Stimulated activated CD4-positive, alpha-beta T cell treated with anti-CD3 and anti-CD28 coated beads, Interleukin-4, amount 100 ng/mL, for 1 hour (primary cell): ENCODE measurements around the gene ZCCHC2.

Source experiments
- DNase-seq: peaks from one replicate; pipeline ENCODE4 v3.0.0-alpha.2; 2020

ZCCHC2 gene

DNA sequence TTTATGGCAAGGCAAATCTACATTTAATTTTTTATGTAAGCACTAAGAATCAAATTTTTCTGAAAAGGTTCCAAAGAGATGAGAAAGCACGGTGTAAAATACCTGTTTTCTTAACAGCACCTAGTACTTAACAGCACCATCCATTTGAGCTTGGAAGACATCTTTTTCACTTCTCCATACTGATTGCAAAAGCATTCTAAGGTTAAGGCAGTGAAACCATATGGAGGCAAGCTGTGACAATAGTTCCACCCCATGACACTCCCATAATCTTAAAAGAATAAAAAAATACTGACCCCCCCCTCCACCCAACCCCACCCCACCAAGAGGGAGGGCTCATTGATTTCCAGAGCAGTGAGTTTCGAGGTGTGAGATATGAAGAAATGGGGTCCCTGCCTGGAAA is 60.6 kb downstream of the ZCCHC2 start:
- no peak for DNase-seq

DNA sequence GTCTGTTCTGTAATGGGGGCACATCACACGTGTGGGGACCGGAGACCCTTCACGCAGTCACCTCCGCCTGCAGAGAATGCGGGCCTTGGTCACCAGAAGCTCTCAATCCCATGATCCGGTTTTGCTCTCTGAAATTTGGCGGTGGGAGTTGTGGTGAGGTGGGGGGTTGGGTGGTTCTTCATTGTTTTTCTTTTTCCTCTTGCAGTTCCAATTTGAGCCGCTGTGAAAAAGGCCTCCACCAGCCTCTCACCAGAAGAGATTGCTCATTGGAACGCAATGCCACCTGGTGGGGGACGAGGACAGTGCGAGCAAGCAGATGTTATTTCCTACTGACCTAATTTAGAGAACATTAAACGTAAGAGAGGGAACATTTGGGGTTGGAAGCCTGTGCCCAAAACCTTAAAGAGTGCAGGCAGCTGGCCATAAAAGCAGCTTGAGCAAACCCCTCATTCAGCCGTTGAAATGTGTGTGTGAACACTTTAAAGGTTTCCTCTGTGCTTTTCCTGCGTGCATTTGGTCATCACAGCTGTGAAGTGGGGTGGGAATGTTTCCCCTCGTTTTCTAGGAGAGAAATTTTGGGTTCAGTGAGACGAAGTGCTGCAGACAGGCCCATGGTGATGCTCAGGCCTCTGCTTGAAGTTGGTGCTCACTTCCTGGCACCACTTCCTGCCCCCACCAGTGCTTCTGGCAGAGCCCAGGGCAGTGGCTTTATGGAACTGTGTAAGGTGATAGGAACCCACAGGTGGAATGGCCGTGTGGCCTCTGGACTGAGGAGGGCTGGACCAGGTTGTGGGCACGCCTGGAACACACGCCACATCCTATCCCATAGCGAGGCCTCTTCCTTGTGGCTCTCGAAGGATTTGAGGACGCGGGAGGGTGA is 61.7 kb downstream of the ZCCHC2 start:
- peak; percentile 85 for DNase-seq

DNA sequence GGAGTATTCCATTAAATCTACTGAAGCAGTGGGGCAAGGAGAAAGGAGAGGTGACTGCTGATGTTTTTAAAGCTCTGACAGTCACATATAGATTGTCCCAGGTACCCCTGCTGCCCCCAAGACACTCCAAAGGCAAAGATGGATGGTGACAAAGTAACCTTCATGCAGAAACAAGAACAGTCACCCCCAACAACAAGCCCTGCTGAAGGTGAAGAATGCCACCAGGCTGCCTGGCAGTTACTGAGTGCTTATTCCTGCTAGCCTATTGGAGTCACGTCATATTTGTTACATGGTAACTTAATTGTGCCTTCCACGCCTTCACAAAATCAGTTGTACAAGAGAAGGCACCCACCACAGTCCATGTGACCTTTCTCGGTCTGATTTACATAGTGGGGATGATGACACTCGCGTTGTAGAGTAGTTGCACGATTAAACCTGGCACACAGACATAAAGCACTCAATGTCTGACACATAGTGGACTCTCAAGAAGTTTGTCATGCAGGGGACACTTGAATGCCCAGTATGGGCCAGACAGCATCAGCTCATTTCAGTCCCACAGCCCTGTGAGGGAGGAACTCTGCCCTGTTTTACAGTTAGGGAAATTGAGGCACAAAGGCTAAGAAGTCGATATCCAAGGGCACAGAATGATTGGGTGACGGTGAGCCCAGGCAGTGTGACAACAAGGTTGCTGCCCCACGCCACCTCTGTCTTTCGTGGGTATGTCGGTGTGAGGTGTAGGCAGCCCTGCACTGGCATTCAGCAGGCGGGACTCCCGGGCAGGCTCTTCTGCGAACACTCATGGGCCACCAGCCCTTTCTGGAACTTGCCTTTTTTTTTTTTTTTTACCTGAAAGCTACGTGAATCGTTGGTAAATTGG is 62.7 kb downstream of the ZCCHC2 start:
- DNase-seq = peak; percentile 53

DNA sequence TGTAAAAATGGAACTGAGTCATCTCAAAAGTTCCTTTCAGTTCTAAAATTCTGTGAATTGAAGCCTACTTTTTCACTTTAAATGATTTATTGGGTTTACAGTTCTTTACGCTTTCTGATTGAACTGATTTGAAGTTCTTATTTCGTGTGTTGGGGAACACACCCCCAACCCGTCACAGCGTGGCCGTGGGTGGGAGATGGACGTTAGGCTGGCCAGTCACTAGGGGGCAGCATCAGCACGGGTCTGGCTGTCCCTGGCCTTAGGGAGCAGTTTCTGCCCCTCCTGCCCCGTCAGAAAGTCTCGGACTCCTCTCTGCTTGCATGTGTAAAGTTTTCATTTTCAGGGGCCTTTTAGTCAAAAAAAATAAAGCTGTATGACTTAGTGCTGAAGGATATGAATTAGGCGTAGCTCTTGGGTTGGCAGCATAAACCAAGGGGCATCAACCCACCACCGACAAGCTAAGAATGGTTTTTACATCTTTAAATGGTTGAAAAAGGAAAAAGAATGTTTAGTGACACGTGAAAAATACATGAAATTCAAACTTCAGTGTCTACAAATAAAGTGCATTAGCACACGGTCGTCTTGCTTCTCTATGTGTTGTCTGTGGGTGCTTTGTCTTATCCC is 63.4 kb downstream of the ZCCHC2 start:
- DNase-seq = peak; percentile 71

DNA sequence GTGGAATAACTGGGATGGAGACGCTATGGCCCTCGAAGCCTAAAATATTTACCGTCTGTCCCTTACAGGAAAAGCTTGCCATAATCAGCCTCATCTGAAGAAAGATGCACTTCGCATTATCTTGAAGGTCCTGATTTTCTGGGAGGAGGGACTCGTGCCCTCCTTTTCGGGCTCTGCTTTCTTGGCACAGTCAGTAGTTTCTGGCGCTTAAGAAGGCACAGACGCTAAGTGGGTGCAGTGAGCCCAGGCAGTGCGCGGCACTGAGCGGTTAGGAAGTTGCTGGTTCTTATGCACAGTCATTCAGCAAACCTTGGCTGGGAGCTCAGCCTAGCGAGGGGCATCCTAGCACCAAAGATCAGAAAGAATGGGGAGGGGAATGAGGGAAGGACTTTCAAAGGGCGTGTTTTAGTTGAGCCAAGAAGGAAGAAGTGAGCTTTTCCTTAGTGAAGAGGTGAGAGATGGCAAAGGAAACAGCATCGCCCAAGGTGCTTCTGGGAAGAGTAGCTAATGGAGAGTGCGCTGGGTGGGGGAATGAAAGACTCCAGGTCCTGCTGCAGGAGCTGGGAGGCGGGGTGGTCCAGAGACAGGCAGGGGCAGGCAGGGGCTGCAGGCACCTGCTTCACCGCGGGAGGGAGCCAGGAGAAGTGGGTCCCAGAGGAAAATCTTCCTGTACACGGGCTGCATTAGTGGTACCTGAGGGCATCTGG is 64.1 kb downstream of the ZCCHC2 start:
- DNase-seq = no peak

DNA sequence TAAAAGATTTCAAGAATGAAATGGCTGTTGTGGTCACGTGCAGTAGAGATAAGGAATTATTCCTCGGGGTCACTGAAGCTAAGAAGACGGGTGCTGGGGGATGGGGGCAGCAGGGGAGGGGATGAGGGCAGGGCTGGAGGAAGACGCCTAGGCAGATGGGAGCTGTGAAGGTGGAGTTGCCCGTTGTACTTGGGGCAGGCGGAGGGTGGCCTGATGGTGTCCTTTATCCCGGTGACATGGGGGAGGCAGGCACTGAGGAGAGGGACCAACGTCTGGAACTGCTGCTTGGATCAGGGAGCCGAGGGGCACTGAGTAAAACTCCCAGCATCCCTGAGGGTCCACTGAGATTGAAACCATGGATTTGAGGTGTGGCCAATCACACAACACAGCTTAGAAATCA is 64.9 kb downstream of the ZCCHC2 start:
- DNase-seq = no peak

DNA sequence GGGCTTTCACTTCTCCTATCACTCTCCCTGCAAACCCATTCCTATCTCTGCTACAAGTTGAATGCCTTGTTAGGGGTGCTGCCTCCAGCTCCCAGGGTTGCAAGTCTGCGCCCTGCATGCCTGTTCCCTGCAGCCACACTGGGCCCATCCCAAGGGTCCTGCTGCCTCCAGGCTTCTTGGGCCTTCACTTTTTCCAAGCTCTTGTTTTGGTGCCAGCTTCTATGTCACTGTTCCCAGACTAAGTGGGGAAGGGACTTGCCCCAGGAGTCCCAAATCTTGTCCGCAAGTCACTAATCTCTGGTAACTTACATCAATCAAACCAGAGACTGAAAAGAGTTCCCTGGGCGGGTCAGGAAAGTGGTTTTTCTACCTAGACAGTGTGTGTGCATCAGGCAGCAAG is 65.4 kb downstream of the ZCCHC2 start:
- no peak for DNase-seq

DNA sequence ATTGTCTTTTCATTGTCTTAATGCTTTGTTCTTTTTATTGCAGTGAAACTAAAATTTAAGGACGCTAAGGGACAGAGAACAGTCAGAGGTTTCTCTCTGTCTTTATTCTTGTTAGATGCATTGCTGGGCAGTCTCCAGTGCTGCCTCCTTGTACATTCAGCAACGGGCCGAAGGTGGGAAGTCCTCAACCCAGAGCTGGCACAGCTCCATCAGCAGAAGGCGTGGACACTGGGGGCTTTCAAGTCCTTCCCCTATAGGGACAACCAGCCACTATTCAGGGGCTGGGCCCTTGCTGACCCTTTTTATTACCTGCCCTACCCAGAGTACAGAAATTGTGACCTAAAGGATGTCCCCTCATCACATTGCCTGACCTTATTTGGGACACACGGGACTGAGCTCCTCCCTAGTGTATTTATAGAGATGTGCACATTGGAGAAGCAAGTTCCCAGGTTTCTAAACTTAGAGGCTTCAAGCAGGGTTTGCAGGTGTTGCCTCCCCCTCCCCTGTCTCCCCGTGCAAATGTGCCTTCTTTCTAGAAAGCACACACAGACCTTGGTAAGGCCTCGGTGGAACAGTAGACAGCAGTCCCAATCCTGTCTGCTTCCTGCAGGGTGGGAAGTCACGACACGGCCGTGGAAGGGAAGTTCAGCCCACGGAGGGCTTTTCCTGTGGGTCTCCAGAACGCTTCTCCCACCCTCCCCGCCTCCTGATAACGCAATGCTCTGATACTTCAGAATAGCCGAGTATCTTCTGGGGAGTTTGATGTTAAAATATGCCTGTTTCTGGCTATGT is 68.2 kb downstream of the ZCCHC2 start:
- no peak for DNase-seq

DNA sequence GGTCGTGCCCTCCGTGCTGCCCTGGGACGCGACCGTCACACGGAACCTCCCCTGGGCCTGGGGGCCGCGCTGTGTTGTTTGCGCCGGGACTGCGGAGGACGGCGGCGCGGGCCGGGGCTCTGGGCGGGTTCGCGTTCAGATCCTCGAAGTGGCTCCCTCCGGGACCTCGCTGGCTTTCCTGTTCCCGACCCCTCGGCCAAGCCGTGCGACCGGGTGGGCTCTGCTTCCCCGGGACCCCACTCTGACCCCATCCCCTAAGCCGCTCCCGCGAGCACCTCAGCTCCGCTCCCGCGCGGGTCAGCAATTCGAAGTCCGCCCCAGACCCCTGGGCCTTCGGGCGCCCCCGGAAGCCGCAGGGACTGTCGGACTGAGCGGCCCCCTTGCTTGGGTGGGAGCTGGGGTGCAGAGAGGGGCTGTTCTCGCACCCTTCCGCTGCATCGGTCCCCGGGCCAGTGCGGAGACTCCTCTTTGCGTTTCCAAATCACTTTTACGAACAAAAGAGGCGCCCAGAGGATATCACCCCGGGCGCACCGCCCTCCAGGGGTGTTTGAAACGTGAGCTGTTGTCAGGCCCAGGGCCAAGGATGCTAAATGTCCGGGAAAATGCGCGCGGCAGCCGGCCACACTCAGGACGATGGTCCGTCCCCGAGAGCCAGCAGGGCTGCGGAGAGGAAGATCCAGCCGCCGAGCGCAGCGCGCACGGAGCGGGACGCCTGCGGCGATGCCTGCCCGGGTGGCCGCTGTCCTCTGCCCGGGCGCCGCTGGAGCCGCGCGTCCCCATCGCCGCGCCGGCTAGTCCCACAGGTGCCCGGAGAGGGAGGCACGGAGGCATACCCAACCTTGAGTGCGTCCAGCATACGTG is 73.5 kb downstream of the ZCCHC2 start:
- DNase-seq = no peak

DNA sequence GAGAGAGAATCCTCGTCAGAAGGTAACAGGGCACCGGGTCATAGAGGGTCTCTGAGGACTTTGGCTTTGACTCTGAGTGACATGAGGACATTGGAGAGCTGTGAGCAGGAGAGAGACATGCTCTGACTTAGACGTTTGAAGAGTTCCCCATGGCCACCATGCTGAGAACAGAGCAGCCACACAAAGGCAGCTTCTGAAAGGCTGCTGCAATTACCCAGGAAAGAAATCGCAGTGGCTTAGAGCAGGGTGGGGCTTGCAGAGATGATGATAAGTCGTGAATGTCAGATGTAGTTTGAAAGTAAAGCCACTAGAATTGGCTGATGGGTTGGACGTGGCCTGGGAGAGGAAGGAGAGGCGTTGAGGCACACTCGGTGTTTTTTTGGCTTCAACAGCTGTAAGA is 79.0 kb downstream of the ZCCHC2 start:
- DNase-seq = no peak

DNA sequence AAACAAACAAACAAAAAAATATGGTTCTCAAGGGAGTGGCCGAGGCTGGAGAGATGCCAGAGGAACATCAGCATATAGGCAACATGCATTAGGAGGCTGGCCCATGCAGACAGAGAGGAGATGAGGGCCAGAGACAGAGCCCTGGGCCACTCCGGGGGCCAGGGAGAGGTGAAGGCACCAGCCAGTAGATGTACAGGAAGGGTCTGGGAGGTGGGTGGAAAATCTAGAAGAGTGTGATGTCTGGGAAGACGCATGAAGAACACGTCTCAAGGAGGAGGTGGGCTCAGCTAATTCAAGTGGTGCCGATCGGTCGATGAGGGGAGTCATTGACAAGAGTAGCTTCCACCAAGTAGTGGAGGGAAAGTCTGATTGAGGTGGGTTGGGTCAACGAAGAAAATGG is 79.9 kb downstream of the ZCCHC2 start:
- DNase-seq = no peak

DNA sequence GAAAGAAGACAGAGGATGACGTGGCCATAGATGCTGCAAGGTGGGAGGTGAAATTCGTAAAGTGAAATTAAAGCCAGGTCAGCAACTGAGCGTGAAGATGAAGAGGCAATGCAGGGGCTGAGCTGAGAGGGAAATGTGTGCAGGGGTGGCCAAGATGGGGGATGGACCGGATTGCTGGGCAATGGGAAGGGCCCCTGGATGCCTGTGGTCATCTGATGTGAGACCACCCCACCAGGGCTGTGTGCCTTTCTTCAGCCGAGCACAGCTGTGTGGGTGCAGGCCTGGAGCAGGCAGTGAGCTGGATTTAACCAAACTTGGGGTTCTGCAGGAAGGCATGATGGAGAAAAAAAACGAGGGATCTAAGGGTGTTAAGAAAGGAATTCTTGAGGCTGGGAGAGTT is 80.4 kb downstream of the ZCCHC2 start:
- DNase-seq = no peak

DNA sequence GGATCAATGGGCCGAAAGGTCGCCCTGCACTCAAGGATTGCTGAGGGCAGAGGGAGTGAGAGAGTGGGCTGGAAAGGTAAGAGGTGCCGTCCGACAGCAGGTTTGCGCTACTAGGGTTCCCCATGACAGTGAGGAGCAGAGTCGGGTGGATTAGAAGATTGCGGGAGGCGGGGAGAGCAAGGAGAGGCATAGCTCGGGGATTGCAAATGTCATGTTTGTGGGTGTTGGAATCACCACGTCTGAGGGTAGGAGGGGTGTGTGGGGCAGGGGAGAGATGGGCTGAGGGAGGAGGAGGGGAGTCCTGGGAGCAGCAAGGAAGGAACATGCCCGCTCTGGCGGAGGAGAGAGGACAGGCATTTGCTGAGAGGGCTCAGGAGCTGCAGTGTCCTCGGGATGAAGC is 81.2 kb downstream of the ZCCHC2 start:
- DNase-seq = no peak

DNA sequence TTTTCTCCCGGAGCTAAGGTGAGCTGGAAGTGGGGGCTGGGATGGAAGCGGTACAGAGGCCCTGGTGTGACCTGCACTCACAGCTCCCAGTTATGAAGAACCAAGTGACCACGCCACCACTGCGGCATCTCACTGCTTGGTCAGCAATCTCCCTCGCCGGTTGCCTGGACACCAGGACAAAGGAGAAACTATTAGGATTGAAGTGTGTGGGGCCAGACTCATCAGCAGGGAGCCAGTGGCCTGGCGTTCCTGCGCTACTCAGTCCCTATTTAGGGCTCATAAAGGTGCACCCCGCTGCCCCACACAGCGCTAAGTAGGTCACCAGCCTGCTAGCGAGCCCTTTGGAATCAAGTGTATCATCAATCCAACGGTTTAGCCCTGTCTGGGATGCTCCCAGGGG is 82.9 kb downstream of the ZCCHC2 start:
- no peak for DNase-seq

DNA sequence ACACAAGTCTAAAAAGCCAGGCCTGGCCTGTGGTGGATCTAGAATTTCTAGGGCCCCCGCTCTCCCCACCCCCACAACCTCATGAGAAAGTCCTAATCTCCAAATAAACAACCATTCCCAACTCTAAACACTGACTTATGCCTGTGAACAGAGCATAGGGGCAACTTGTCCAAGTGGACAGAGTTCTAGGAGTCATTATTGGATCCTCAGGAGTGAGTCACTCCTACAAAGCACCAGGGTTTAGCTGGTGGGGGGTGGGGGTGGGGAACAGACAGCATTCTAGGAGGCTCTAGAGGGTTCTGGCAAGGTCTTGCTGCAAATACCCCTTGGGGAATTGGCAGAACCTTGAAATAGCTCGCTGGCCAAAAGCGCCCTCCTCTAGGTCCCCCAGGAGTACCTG is 83.3 kb downstream of the ZCCHC2 start:
- no peak for DNase-seq

DNA sequence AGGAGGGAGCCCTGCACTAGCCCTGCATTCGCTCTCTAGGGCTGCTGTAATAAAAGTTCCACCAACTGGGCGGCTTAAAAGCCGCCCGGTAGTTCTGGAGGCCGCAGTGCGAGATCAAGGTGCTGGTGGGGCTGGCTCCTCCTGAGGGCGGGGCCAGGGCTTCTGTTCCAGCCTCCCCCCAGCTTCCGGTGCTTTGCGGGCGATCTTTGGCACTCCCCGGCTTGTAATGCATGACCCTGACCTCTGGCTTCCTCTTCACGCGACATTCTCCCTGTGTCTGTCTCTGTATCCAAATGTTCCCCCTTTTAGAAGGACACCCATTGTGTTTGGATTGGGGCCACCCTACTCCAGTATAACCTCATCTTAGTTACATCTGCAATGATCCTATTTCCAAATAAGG is 84.5 kb downstream of the ZCCHC2 start:
- no peak for DNase-seq

DNA sequence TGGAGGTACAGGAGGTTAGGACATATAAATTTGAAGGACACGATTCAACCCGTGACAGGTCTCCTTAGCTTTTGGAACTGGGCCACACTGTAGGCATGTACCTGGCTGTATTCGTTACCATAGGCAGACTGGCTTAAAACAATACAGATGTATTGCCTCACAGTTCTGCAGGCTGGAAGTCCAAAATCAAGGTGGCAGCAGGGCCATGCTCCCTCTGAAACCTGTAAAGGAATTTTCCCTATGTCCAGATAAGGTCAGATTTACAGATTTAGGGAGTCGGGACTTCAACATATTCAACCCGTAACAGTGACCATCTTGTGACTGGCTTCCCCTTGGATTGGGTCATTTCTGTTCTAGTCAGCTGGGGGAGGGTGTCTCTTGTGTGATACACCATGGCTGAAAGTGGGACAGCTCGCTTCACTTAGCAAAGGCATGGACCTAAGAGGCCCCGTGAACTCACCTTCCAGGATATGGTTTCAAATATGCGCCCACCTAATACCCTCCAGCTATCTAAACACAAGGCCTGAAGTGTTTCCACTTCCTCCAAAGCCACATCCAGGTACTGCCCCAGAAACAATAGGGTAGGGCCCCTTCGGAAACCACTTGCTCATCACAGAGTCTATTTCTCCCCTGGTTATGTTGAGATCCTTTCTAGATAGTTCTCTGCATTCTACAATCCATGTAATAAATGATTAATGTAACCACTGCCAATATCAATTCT is 85.0 kb downstream of the ZCCHC2 start:
- no peak for DNase-seq

DNA sequence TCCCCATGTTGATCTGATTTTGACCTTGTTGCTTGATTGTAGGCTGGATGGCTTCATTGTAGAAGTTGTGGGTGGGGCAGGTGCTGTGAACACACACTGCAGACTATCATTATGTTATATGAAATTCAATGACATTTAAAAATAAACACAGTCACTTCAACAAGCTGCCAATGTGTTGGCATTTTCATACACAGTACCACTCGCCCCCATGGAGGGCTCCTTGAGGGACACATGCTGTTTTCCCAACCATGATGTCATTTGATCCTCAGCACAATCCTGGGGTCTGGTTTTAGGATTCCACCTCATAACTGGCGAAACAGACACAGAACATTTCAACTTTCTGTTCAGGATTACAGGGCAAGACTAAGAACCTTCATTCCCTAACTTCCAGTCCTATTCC is 86.9 kb downstream of the ZCCHC2 start:
- DNase-seq = no peak

DNA sequence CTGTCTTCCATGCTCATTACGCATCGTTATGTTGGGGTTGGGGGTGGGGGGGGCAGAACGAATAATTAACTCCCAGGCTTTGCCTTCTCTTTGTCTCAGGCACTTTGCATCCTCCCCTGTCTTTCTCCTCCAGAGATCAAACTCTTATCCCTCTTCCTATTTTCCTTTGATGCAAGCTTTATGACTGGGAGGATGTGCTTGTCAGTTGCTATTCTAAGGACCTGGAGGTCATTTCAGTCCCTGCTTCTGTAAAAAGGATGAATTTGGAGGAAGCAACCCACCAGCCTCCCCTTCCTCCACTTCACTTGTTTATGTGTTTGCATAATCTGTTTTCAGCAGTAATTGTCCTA is 87.5 kb downstream of the ZCCHC2 start:
- no peak for DNase-seq

DNA sequence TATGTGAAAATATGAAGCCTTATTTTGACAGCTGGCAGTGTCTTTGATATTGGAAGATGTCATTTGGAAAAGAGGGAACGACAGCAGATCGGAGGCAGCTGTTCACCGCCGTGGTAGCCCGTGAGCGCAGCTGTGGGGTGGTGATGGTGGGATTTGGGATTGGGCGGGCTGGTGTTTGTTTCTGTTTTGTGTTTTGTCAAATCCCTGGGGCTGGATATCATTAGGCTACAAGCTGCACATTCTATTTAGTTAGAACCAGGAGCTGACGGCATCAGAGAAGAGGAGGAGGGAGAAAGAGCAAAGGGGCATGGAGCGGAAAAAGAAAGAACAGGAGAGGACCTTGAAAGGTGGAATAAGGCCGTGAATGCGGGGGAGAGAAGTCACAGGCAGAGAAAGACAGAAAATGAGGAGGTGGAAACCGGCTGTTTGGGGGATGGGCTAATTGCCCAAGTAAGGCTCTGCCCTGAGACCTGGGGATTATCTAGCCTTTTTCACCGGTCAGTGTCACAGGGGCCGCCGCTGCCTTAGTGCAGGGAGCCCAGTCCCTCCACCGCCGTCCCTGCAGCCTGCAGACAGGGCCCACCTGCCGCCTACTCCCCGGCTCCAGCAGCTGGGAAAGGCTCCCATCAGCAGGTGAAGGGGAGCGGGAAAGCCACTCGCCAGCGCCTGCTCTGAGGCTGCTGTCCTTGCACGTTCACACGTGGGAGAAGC is 88.0 kb downstream of the ZCCHC2 start:
- DNase-seq = no peak
